Endometrium (tissue), 2 donors: ENCODE results near the gene LLCFC1.
"Not testable (repeated sequence)": the region's sequence is repeated elsewhere in the genome, so short reads cannot be mapped to it uniquely, and the experiment has no call there.

Experiments
- FAIRE-seq: peaks from 2 replicates; lab custom pipeline; 2012; peaks lifted over from hg19 to GRCh38; lab: Jason Lieb, UNC
- donor health status: control.
- donor health status: control.

Gene LLCFC1

GRCh38 chr7:142943706-142944268 is 4.5 kb downstream of the LLCFC1 start:
- no peak for FAIRE-seq

- no peak for FAIRE-seq
Observed at GRCh38 chr7:142945001-142945400, 5.7 kb downstream of the LLCFC1 start.

- no peak for FAIRE-seq
Observed at GRCh38 chr7:142948603-142949002, 9.3 kb downstream of the LLCFC1 start.

GRCh38 chr7:142950235-142950634 is 11.0 kb downstream of the LLCFC1 start:
- no peak for FAIRE-seq

GRCh38 chr7:142954680-142955268 is 15.5 kb downstream of the LLCFC1 start:
- FAIRE-seq, result no peak

- FAIRE-seq, result no peak
Observed at GRCh38 chr7:142956951-142957623, 17.8 kb downstream of the LLCFC1 start.

GRCh38 chr7:142957723-142958122 is 18.4 kb downstream of the LLCFC1 start:
- FAIRE-seq, result no peak

- no peak for FAIRE-seq
Observed at GRCh38 chr7:142959202-142959601, 19.9 kb downstream of the LLCFC1 start.

GRCh38 chr7:142960955-142961512 is 21.8 kb downstream of the LLCFC1 start:
- no peak for FAIRE-seq

- no peak for FAIRE-seq
Observed at GRCh38 chr7:142961595-142961972, 22.3 kb downstream of the LLCFC1 start.

GRCh38 chr7:142961973-142962926 is 23.0 kb downstream of the LLCFC1 start, which contains the start of gene KEL:
Gene KEL, minus strand, starts transcription at chr7:142962363. Its CDS starts 157 bp downstream, at chr7:142962206.
- FAIRE-seq, result no peak

- FAIRE-seq, result no peak
Observed at GRCh38 chr7:142962991-142963390, 23.7 kb downstream of the LLCFC1 start.

GRCh38 chr7:142963993-142964392 is 24.7 kb downstream of the LLCFC1 start:
- no peak for FAIRE-seq

GRCh38 chr7:142964502-142965246 is 25.4 kb downstream of the LLCFC1 start:
- no peak for FAIRE-seq

GRCh38 chr7:142968229-142968628 is 28.9 kb downstream of the LLCFC1 start:
- no peak for FAIRE-seq

GRCh38 chr7:142969183-142969582 is 29.9 kb downstream of the LLCFC1 start:
- no peak for FAIRE-seq

GRCh38 chr7:142974626-142975025 is 35.3 kb downstream of the LLCFC1 start:
- FAIRE-seq, result no peak

GRCh38 chr7:142978402-142978801 is 39.1 kb downstream of the LLCFC1 start:
- not testable (repeated sequence) for FAIRE-seq

GRCh38 chr7:142983825-142984224 is 44.5 kb downstream of the LLCFC1 start:
- no peak for FAIRE-seq

GRCh38 chr7:142984297-142984696 is 45.0 kb downstream of the LLCFC1 start:
- FAIRE-seq, result no peak
